K562 (cell line): ENCODE measurements around the gene NOS1. TPM values are rescaled to one million over a fixed set of nuclear protein-coding genes. Genes with fewer than 3 reads are reported as not detected.

ENCODE experiments used
- ATAC-seq: fragments of 200-7000 bp; cut with Tn5 transposase; 3 replicates; pipeline ENCODE4 v1.9.1; 2020; ENCODE audit warnings: moderate library complexity
- BruUV-seq: library from RNA; stranded (reverse); fragments of 400-500 nt; replicated peaks from 2 replicates; lab custom pipeline; 2021; lab: Mats Ljungman, UMichigan
- CTCF ChIA-PET: fragments of 300-600 bp; formaldehyde crosslinking; extraction: SDS; loops from one replicate; lab custom pipeline; 2021; ENCODE audit warnings: low intra/inter-chr PET ratio; lab: Yijun Ruan, JAX
- POLR2A ChIA-PET: fragments of 300-600, 350-650 bp; sonication (Branson Sonifier 250); formaldehyde crosslinking; extraction: SDS; loops from one replicate; lab custom pipeline; 2021; ENCODE audit warnings: antibody characterized with exemption, inconsistent platforms; lab: Yijun Ruan, JAX
- DNase-seq, 4 experiments: peaks; one replicate each; pipeline versions ENCODE4 v3.0.0 to v3.0.0-alpha.2; 2011 to 2018; ENCODE audit warnings: low spot score in 3 of 4, mixed read lengths in 3 of 4; ENCODE audit errors: extremely low read depth in 1 of 4
- FAIRE-seq: peaks from 2 replicates; lab custom pipeline; 2011; peaks lifted over from hg19 to GRCh38; lab: Jason Lieb, UNC
- H2AFZ ChIP-seq: 2 replicates; pipeline ENCODE4 v1.6.0; 2011; ENCODE audit warnings: low read depth, low read length, control low read depth, inconsistent platforms
- H3K27ac ChIP-seq: fragments of 200-600 bp; 3 replicates; pipeline ENCODE4 v1.8.0; 2011; ENCODE audit warnings: low read depth, mild to moderate bottlenecking, control low read depth, inconsistent platforms, low read length, moderate library complexity, mixed read lengths; ENCODE audit errors: extremely low read depth
- H3K27me3 ChIP-seq, 2 experiments: fragments of 300-600 bp in 1 of 2; 2 replicates in 1 of 2; 3 replicates in 1 of 2; pipeline versions ENCODE4 v1.6.0 to v1.8.0; 2011; ENCODE audit warnings: inconsistent platforms in 2 of 2, low read length in 2 of 2, mild to moderate bottlenecking in 1 of 2, mixed read lengths in 1 of 2, moderate library complexity in 1 of 2; ENCODE audit not compliant: control insufficient read depth in 2 of 2, insufficient read depth in 2 of 2
- H3K36me3 ChIP-seq: fragments of 300-600 bp; 3 replicates; pipeline ENCODE4 v1.8.0; 2011; ENCODE audit warnings: mild to moderate bottlenecking, low read length, inconsistent platforms; ENCODE audit not compliant: control insufficient read depth, insufficient read depth
- H3K4me1 ChIP-seq, 2 experiments: fragments of 200-600 bp in 1 of 2; replicated peaks in 1 of 2; 2 replicates in 1 of 2; 3 replicates in 1 of 2; pipeline versions ENCODE4 v1.5.1 to v1.8.0; 2011; ENCODE audit warnings: inconsistent platforms in 2 of 2, low read length in 2 of 2, mild to moderate bottlenecking in 1 of 2, mixed read lengths in 1 of 2, moderate library complexity in 1 of 2; ENCODE audit not compliant: control insufficient read depth in 2 of 2, insufficient read depth in 2 of 2
- H3K4me2 ChIP-seq: 2 replicates; pipeline ENCODE4 v1.6.1; 2011; ENCODE audit warnings: low read length, control low read depth, inconsistent platforms, mixed read lengths; ENCODE audit not compliant: insufficient read depth
- H3K4me3 ChIP-seq: fragments of 200-600 bp; sonication (generic), shearing (Covaris generic); 2 replicates; pipeline ENCODE4 v1.5.1; 2016; ENCODE audit warnings: control low read depth, inconsistent platforms
- H3K79me2 ChIP-seq: fragments of 200-600 bp; 3 replicates; pipeline ENCODE4 v1.8.0; 2011; ENCODE audit warnings: low read length, inconsistent platforms; ENCODE audit not compliant: control insufficient read depth, insufficient read depth
- H3K9ac ChIP-seq, 2 experiments: 2 replicates each; pipeline versions ENCODE4 v1.6.0 to v1.6.1; 2011; ENCODE audit warnings: low read depth in 2 of 2, low read length in 2 of 2, control low read depth in 1 of 2, inconsistent platforms in 1 of 2, mild to moderate bottlenecking in 1 of 2, mixed read lengths in 1 of 2; ENCODE audit not compliant: insufficient read depth in 1 of 2
- H3K9me1 ChIP-seq: one replicate; pipeline ENCODE4 v1.6.0; 2011; ENCODE audit warnings: inconsistent platforms, mild to moderate bottlenecking, low read length, moderate library complexity; ENCODE audit not compliant: control insufficient read depth, insufficient read depth
- H3K9me3 ChIP-seq: replicated peaks from 2 replicates; pipeline ENCODE4 v1.5.1; 2011; ENCODE audit warnings: low read depth, low read length, inconsistent platforms; ENCODE audit not compliant: control insufficient read depth, insufficient read depth
- H4K20me1 ChIP-seq: replicated peaks from 2 replicates; pipeline ENCODE4 v1.6.1; 2011; ENCODE audit warnings: low read length, inconsistent platforms, mixed read lengths; ENCODE audit not compliant: control insufficient read depth, insufficient read depth
- ATF1 ChIP-seq, 2 experiments: fragments of 450-650 bp in 1 of 2; IDR thresholded peaks; 2 replicates each; pipeline ENCODE4 v1.6.1; 2016; ENCODE audit warnings: missing compliant biosample characterization in 1 of 2, missing genetic modification characterization in 1 of 2
- CBX8 ChIP-seq: fragments of 200-600 bp; sonication (generic); IDR thresholded peaks from 2 replicates; pipeline ENCODE4 v1.6.1; 2012; ENCODE audit warnings: borderline replicate concordance, mixed run types, low read depth, mild to moderate bottlenecking, moderate library complexity, mixed read lengths, low read length, control low read depth, inconsistent platforms; ENCODE audit not compliant: poor library complexity, severe bottlenecking; ENCODE audit errors: extremely low read depth
- E2F5 ChIP-seq: sonication (generic); formaldehyde crosslinking; IDR thresholded peaks from 2 replicates; pipeline ENCODE4 v1.8.0; 2022; ENCODE audit warnings: mild to moderate bottlenecking, missing genetic modification reagents
- ESRRA ChIP-seq: fragments of 450-650 bp; IDR thresholded peaks from 2 replicates; pipeline ENCODE4 v1.6.1; 2014; ENCODE audit warnings: low read depth, mild to moderate bottlenecking, moderate library complexity, borderline replicate concordance
- FOXK2 ChIP-seq, 2 experiments: fragments of 450-650 bp; IDR thresholded peaks in 1 of 2; conservative IDR thresholded peaks in 1 of 2; 2 replicates each; pipeline ENCODE4 v1.6.1; 2016; ENCODE audit warnings: low read depth in 2 of 2, mild to moderate bottlenecking in 1 of 2
- GTF2E2 ChIP-seq: fragments of 200-800 bp; sonication (Bioruptor generic); IDR thresholded peaks from 2 replicates; pipeline ENCODE4 v1.6.1; 2016; ENCODE audit warnings: missing genetic modification characterization, missing compliant biosample characterization
- MTA2 ChIP-seq: fragments of 450-650 bp; IDR thresholded peaks from 2 replicates; pipeline ENCODE4 v1.6.1; 2016; ENCODE audit warnings: low read depth
- POU5F1 ChIP-seq: fragments of 150-350 bp; IDR thresholded peaks from 2 replicates; pipeline ENCODE4 v1.6.1; 2014; ENCODE audit warnings: borderline replicate concordance, low read length, low read depth, mild to moderate bottlenecking; ENCODE audit not compliant: partially characterized antibody
- ZBTB33 ChIP-seq: sonication (generic); formaldehyde crosslinking; IDR thresholded peaks from 2 replicates; pipeline ENCODE4 v1.8.1; 2023; ENCODE audit warnings: mild to moderate bottlenecking, missing genetic modification reagents
- ZNF224 ChIP-seq: sonication (generic); formaldehyde crosslinking; IDR thresholded peaks from 2 replicates; pipeline ENCODE4 v1.8.0; 2022; ENCODE audit warnings: mild to moderate bottlenecking, missing genetic modification reagents
- WGBS: fragments of 100-300 bp; shearing (Covaris generic); methylation state at CpG from one replicate; pipeline ENCODE4 v1.1.6; 2016; ENCODE audit warnings: low coverage, mixed read lengths; ENCODE audit not compliant: insufficient coverage; ENCODE audit errors: missing lambda C conversion rate; 5-methylcytosine and 5-hydroxymethylcytosine counted together
- in situ Hi-C: fragments of 300-500 bp; cut with MboI; formaldehyde crosslinking; loops from 4 replicates; pipeline ENCODE4 v1.15.0; 2018; ENCODE audit warnings: inconsistent platforms, mixed read lengths
- intact Hi-C: fragments of 100-400 bp; cut with micrococcal nuclease; formaldehyde crosslinking; loops from 2 replicates; pipeline ENCODE4 v1.14.2; 2022
- polyA plus RNA-seq, 8 experiments: library from polyadenylated mRNA; depleted of rRNA in 4 of 8; stranded (reverse) in 5 of 8; unstranded in 3 of 8; fragments of >200 nt; fragmentation: Nextera tagmentation in 2 of 8; fragmentation: Illumina TruSeq in 1 of 8; extraction: Ambion mirVana in 2 of 8; extraction: Trizol in 1 of 8; gene quantifications; 2 replicates each; pipeline versions ENCODE4 v1.2.1 to v1.2.3, GENCODE V29; 2011 to 2014; ENCODE audit warnings: inconsistent platforms in 1 of 8, missing spikeins in 1 of 8
- total RNA-seq, 7 experiments: library from RNA; depleted of rRNA in 6 of 7; stranded (reverse); fragments of >200 nt in 6 of 7; fragmentation: Illumina TruSeq in 2 of 7; extraction: Trizol in 2 of 7; gene quantifications; 2 replicates each; pipeline versions ENCODE4 v1.2.1 to v1.2.3, GENCODE V29; 2011 to 2021; ENCODE audit warnings: low replicate concordance in 1 of 7

Gene NOS1
- total and polyA plus RNA-seq, 9 of the 15 experiments (the other 6 are each of a cell fraction or from before 2014, with no cell fraction given) = not detected

GRCh38 chr12:117169548-117169947, 191.9 kb downstream of the NOS1 start:
- Histone ChIP-seq H3K4me2 (no peak overlapping the region), H3K9me3 (no peaks in the 10 kb centered on the region), H3K9ac (no peak overlapping the region), H3K4me1 (no peaks in the 10 kb centered on the region), H3K79me2 (no peaks in the 10 kb centered on the region), H3K4me3 (no peak overlapping the region), H3K27ac (no peak overlapping the region), H3K36me3 (peaks cover 67% of the 10 kb centered on the region; the same call in 2 of the 3 replicates), H4K20me1 (no peaks in the 10 kb centered on the region), H3K27me3 (no peaks in the 10 kb centered on the region), H2AFZ (no peak overlapping the region), H3K9me1 (no peaks in the 10 kb centered on the region)
- ATAC-seq (no peak), DNase-seq (no peak), FAIRE-seq (no peak)
- WGBS = 100% methylated on average over 3 of the region's 3 CpGs
- TF ChIP-seq FOXK2 (conservative IDR thresholded peaks at IDR 0.05 in 1 of 2, IDR thresholded peaks at IDR 0.05 in 1 of 2; ENCODE audit: low read depth in 2 of 2) (no peak), CBX8 (no peak), MTA2 (no peak), POU5F1 (no peak), ZBTB33 (CRISPR knock-in tag) (no peak), ESRRA (no peak), ZNF224 (no peak), GTF2E2 (tag) (no peak), ATF1 (CRISPR knock-in tag; IDR thresholded peaks at IDR 0.05) (no peak), ATF1 (tag; IDR thresholded peaks at IDR 0.05) (no peak), E2F5 (no peak)
- CTCF ChIA-PET = no interaction called here
- in situ Hi-C loops = no loop called here
- no TSS peak for BruUV-seq
- intact Hi-C loops = no loop called here
- POLR2A ChIA-PET = interaction anchor here (0.6 kb wide), 2 partner anchors 8 to 135 kb away, joined by 3 read pairs; no protein-coding TSS in a partner anchor
